GM12878 (cell line): ENCODE measurements around the gene SQOR. TPM values are rescaled to one million over a fixed set of nuclear protein-coding genes. Genes with fewer than 3 reads are reported as not detected.

ENCODE experiments used
- ATAC-seq: fragments of 200-7000 bp; cut with Tn5 transposase; 3 replicates; pipeline ENCODE4 v1.9.1; 2020; ENCODE audit warnings: mild to moderate bottlenecking, moderate library complexity
- BruUV-seq: library from RNA; stranded (reverse); fragments of 400-500 nt; replicated peaks from 2 replicates; lab custom pipeline; 2021; lab: Mats Ljungman, UMichigan
- CTCF ChIA-PET: fragments of 300-600 bp; sonication (Branson Sonifier 250); formaldehyde crosslinking; extraction: SDS; loops from one replicate; lab custom pipeline; 2021; ENCODE audit warnings: inconsistent platforms; lab: Yijun Ruan, JAX
- POLR2A ChIA-PET: fragments of 350-600 bp; formaldehyde crosslinking; extraction: SDS; loops from one replicate; lab custom pipeline; 2021; ENCODE audit warnings: inconsistent platforms; lab: Charles Lee
- RAD21 ChIA-PET: fragments of 300-600 bp; sonication (Branson Sonifier 250); formaldehyde crosslinking; loops from one replicate; lab custom pipeline; 2023; ENCODE audit warnings: antibody characterized with exemption; ENCODE audit not compliant: unreplicated experiment; lab: Charles Lee
- SMC1A ChIA-PET: fragments of 300-600 bp; sonication (Branson Sonifier 250); formaldehyde crosslinking; loops from one replicate; lab custom pipeline; 2023; ENCODE audit not compliant: unreplicated experiment, uncharacterized antibody; lab: Charles Lee
- DNase-seq: peaks from one replicate; pipeline ENCODE4 v3.0.0-alpha.2; 2011; ENCODE audit warnings: low read depth, low spot score
- FAIRE-seq: peaks from 3 replicates; lab custom pipeline; 2011; peaks lifted over from hg19 to GRCh38; lab: Jason Lieb, UNC
- H2AFZ ChIP-seq: 2 replicates; pipeline ENCODE4 v1.6.0; 2011; ENCODE audit warnings: low read depth, low read length, control low read depth; ENCODE audit not compliant: control insufficient read depth
- H3K27ac ChIP-seq: 2 replicates; pipeline ENCODE4 v1.5.1; 2011; ENCODE audit warnings: control low read depth; ENCODE audit not compliant: control insufficient read depth, insufficient read depth
- H3K27me3 ChIP-seq, 2 experiments: replicated peaks in 1 of 2; 2 replicates each; pipeline versions ENCODE4 v1.6.0 to v1.6.1; 2011; ENCODE audit warnings: low read length in 1 of 2; ENCODE audit not compliant: control insufficient read depth in 2 of 2, insufficient read depth in 2 of 2
- H3K36me3 ChIP-seq, 2 experiments: 2 replicates each; pipeline ENCODE4 v1.5.1; 2011; ENCODE audit warnings: low read length in 1 of 2; ENCODE audit not compliant: control insufficient read depth in 2 of 2, insufficient read depth in 2 of 2
- H3K4me1 ChIP-seq: 2 replicates; pipeline ENCODE4 v1.6.1; 2011; ENCODE audit warnings: mild to moderate bottlenecking, low read length, moderate library complexity, mixed read lengths; ENCODE audit not compliant: control insufficient read depth, insufficient read depth
- H3K4me2 ChIP-seq: 2 replicates; pipeline ENCODE4 v1.6.0; 2011; ENCODE audit warnings: control low read depth; ENCODE audit not compliant: control insufficient read depth, insufficient read depth
- H3K4me3 ChIP-seq: fragments of 200-600 bp; sonication (generic); 2 replicates; pipeline ENCODE4 v1.5.1; 2016
- H3K79me2 ChIP-seq: 2 replicates; pipeline ENCODE4 v1.6.0; 2011; ENCODE audit warnings: low read length; ENCODE audit not compliant: control insufficient read depth, insufficient read depth
- H3K9ac ChIP-seq: 2 replicates; pipeline ENCODE4 v1.8.0; 2011; ENCODE audit warnings: low read length, control low read depth, mixed read lengths; ENCODE audit not compliant: control insufficient read depth, insufficient read depth
- H3K9me3 ChIP-seq: replicated peaks from 3 replicates; pipeline ENCODE4 v1.5.1; 2011; ENCODE audit warnings: mild to moderate bottlenecking, low read length; ENCODE audit not compliant: control insufficient read depth, insufficient read depth
- H4K20me1 ChIP-seq: 2 replicates; pipeline ENCODE4 v1.6.0; 2011; ENCODE audit not compliant: control insufficient read depth, insufficient read depth
- BACH1 ChIP-seq: fragments of 450-650 bp; IDR thresholded peaks from 2 replicates; pipeline ENCODE4 v1.6.1; 2017; ENCODE audit warnings: mild to moderate bottlenecking, borderline replicate concordance
- CBFB ChIP-seq: IDR thresholded peaks from 2 replicates; pipeline ENCODE4 v1.6.1; 2016; ENCODE audit warnings: antibody characterized with exemption, low read depth
- JUNB ChIP-seq: IDR thresholded peaks from 2 replicates; pipeline ENCODE4 v1.6.1; 2016; ENCODE audit warnings: antibody characterized with exemption, mild to moderate bottlenecking
- MYB ChIP-seq: fragments of 150-350 bp; IDR thresholded peaks from 2 replicates; pipeline ENCODE4 v1.6.1; 2014; ENCODE audit warnings: mild to moderate bottlenecking, low read depth, low read length, borderline replicate concordance
- NFIC ChIP-seq: IDR thresholded peaks from 2 replicates; pipeline ENCODE4 v1.6.1; 2012; ENCODE audit warnings: low read depth, mild to moderate bottlenecking, inconsistent platforms, low read length, moderate library complexity
- NR2C2 ChIP-seq: IDR thresholded peaks from 2 replicates; pipeline ENCODE4 v1.6.1; 2011; ENCODE audit warnings: borderline replicate concordance, low read depth; ENCODE audit not compliant: control insufficient read depth, insufficient read length
- PML ChIP-seq: IDR thresholded peaks from 2 replicates; pipeline ENCODE4 v1.6.1; 2012; ENCODE audit warnings: low read length, inconsistent platforms
- POLR2AphosphoS2 ChIP-seq: IDR thresholded peaks from 2 replicates; pipeline ENCODE4 v1.6.1; 2011; ENCODE audit warnings: low read depth, mild to moderate bottlenecking, low read length, improper control_type of control experiment, moderate library complexity
- RELA ChIP-seq: fragments of 450-650 bp; IDR thresholded peaks from 2 replicates; pipeline ENCODE4 v1.8.0; 2014; ENCODE audit warnings: borderline replicate concordance; ENCODE audit not compliant: partially characterized antibody
- RUNX3 ChIP-seq: IDR thresholded peaks from 2 replicates; pipeline ENCODE4 v1.6.1; 2012; ENCODE audit warnings: low read length, inconsistent platforms
- STAT3 ChIP-seq: IDR thresholded peaks from 2 replicates; pipeline ENCODE4 v1.6.1; 2011; ENCODE audit warnings: low read depth, low read length, improper control_type of control experiment
- TAF1 ChIP-seq: IDR thresholded peaks from 2 replicates; pipeline ENCODE4 v1.6.1; 2011; ENCODE audit warnings: mild to moderate bottlenecking, low read depth, low read length, borderline replicate concordance
- YY1 ChIP-seq: IDR thresholded peaks from 2 replicates; pipeline ENCODE4 v1.6.1; 2011; ENCODE audit warnings: low read depth, mild to moderate bottlenecking, low read length
- ZNF384 ChIP-seq: IDR thresholded peaks from 2 replicates; pipeline ENCODE4 v1.6.1; 2012; ENCODE audit warnings: low read depth, mild to moderate bottlenecking, low read length, improper control_type of control experiment, borderline replicate concordance
- WGBS: methylation state at CpG from one replicate; pipeline ENCODE4 v1.1.6; 2016; ENCODE audit warnings: low lambda C conversion rate; ENCODE audit not compliant: insufficient replicate concordance, insufficient coverage; ENCODE audit errors: missing lambda C conversion rate; 5-methylcytosine and 5-hydroxymethylcytosine counted together
- in situ Hi-C: fragments of 300-500 bp; cut with MboI; formaldehyde crosslinking; loops from 9 replicates; pipeline ENCODE4 v1.14.3; 2018; ENCODE audit warnings: mixed read lengths
- intact Hi-C: fragments of 100-400 bp; cut with micrococcal nuclease; formaldehyde crosslinking; loops from one replicate; pipeline ENCODE4 v1.14.2; 2022; ENCODE audit not compliant: unreplicated experiment
- polyA plus RNA-seq, 11 experiments: library from polyadenylated mRNA; depleted of rRNA in 4 of 11; unstranded in 6 of 11; stranded (reverse) in 5 of 11; fragments of >200 nt; fragmentation: Nextera tagmentation in 4 of 11; fragmentation: Illumina TruSeq in 1 of 11; extraction: Ambion mirVana in 4 of 11; extraction: Trizol in 1 of 11; gene quantifications; 1 replicate in 1 of 11; 2 replicates in 10 of 11; pipeline versions ENCODE4 v1.2.1 to v1.2.3, GENCODE V29; 2011 to 2016; ENCODE audit warnings: inconsistent platforms in 2 of 11, missing spikeins in 2 of 11, low read depth in 1 of 11
- total RNA-seq, 4 experiments: library from RNA; depleted of rRNA in 3 of 4; stranded (reverse); fragments of >200 nt in 3 of 4; fragmentation: Illumina TruSeq in 1 of 4; extraction: Trizol in 1 of 4; gene quantifications; 2 replicates each; pipeline versions ENCODE4 v1.2.1 to v1.2.3, GENCODE V29; 2013 to 2021
- TF ChIP-seq, protein P1 (sequence below): fragments of 450-650 bp; conservative IDR thresholded peaks from 2 replicates; pipeline ENCODE4 v1.6.1; 2017; ENCODE audit warnings: mild to moderate bottlenecking, moderate library complexity
- TF ChIP-seq, protein P2 (sequence below): fragments of 450-650 bp; IDR thresholded peaks from 2 replicates; pipeline ENCODE4 v1.6.1; 2017; ENCODE audit warnings: antibody characterized with exemption, mild to moderate bottlenecking, moderate library complexity
- TF ChIP-seq, protein P3 (sequence below): IDR thresholded peaks from 2 replicates; pipeline ENCODE4 v1.6.1; 2012; ENCODE audit warnings: low read depth, low read length, improper control_type of control experiment
- TF ChIP-seq, protein P4 (sequence below): fragments of 450-650 bp; IDR thresholded peaks from 2 replicates; pipeline ENCODE4 v1.6.1; 2017; ENCODE audit warnings: borderline replicate concordance

SQOR gene
- total and polyA plus RNA-seq, 10 of the 15 experiments (the other 5 are each of a cell fraction or from before 2014, with no cell fraction given): 14.5 to 74.7 (median 44.2) TPM

DNA sequence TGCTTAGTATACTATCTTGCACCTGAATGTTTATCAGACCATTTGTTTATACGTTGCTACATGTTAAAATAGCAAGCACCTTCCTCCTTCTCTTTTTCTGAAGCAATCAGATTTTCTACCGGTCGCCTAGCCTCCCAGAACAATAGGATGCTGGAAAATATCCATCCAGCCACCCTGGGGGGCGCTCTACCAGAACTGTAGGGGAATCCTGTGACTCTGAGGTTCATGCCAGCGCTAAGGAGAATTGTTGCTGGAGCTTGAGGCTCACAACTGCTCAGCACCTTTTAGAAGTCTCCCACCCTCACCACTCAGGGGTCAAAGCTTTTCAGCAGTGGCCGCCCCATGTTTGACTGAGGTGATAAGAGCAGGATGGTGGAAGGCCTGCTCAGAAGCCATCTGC lies 27.5 kb downstream of the SQOR start (continued):
- TF ChIP-seq, protein P1, sequence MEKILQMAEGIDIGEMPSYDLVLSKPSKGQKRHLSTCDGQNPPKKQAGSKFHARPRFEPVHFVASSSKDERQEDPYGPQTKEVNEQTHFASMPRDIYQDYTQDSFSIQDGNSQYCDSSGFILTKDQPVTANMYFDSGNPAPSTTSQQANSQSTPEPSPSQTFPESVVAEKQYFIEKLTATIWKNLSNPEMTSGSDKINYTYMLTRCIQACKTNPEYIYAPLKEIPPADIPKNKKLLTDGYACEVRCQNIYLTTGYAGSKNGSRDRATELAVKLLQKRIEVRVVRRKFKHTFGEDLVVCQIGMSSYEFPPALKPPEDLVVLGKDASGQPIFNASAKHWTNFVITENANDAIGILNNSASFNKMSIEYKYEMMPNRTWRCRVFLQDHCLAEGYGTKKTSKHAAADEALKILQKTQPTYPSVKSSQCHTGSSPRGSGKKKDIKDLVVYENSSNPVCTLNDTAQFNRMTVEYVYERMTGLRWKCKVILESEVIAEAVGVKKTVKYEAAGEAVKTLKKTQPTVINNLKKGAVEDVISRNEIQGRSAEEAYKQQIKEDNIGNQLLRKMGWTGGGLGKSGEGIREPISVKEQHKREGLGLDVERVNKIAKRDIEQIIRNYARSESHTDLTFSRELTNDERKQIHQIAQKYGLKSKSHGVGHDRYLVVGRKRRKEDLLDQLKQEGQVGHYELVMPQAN: no peak
- TF ChIP-seq NR2C2: no peak

DNA sequence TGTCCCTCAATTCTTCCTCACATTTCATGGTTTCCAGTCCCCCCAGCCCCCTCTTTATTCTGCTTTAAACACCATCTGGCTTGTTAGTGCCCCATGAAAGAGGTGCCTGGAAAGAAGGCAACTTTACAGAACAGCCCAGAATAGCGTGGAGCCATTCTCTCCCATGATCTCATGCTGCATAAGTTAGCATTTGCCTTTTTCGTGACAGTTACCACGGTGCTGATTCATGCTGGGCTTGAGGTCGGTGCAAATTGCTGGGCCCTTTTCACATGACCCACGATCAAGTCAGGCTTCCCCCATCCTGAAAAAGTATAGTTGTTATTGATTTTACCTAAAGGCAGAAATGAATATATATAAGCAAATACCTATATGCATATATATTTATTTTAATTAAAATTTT lies 29.6 kb downstream of the SQOR start:
- 56% methylated on average over 5 of the region's 5 CpGs for WGBS
- SMC1A ChIA-PET: no interaction called here
- DNase-seq: no peak
- TF ChIP-seq CBFB (no peak), ZNF384 (no peak), MYB (no peak), BACH1 (no peak), RUNX3 (no peak), PML (no peak), JUNB (no peak), POLR2AphosphoS2 (no peak), YY1 (no peak), NR2C2 (no peak), STAT3 (no peak), RELA (no peak), NFIC (no peak), TAF1 (no peak)
- TF ChIP-seq, protein P2, sequence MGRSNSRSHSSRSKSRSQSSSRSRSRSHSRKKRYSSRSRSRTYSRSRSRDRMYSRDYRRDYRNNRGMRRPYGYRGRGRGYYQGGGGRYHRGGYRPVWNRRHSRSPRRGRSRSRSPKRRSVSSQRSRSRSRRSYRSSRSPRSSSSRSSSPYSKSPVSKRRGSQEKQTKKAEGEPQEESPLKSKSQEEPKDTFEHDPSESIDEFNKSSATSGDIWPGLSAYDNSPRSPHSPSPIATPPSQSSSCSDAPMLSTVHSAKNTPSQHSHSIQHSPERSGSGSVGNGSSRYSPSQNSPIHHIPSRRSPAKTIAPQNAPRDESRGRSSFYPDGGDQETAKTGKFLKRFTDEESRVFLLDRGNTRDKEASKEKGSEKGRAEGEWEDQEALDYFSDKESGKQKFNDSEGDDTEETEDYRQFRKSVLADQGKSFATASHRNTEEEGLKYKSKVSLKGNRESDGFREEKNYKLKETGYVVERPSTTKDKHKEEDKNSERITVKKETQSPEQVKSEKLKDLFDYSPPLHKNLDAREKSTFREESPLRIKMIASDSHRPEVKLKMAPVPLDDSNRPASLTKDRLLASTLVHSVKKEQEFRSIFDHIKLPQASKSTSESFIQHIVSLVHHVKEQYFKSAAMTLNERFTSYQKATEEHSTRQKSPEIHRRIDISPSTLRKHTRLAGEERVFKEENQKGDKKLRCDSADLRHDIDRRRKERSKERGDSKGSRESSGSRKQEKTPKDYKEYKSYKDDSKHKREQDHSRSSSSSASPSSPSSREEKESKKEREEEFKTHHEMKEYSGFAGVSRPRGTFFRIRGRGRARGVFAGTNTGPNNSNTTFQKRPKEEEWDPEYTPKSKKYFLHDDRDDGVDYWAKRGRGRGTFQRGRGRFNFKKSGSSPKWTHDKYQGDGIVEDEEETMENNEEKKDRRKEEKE: no peak
- TF ChIP-seq, protein P3, sequence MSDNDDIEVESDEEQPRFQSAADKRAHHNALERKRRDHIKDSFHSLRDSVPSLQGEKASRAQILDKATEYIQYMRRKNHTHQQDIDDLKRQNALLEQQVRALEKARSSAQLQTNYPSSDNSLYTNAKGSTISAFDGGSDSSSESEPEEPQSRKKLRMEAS: no peak
- TF ChIP-seq, protein P4, sequence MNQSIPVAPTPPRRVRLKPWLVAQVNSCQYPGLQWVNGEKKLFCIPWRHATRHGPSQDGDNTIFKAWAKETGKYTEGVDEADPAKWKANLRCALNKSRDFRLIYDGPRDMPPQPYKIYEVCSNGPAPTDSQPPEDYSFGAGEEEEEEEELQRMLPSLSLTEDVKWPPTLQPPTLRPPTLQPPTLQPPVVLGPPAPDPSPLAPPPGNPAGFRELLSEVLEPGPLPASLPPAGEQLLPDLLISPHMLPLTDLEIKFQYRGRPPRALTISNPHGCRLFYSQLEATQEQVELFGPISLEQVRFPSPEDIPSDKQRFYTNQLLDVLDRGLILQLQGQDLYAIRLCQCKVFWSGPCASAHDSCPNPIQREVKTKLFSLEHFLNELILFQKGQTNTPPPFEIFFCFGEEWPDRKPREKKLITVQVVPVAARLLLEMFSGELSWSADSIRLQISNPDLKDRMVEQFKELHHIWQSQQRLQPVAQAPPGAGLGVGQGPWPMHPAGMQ: no peak

More for the DNA sequence above, 29.6 kb downstream of the SQOR start:
- intact Hi-C loops: no loop called here
- Histone ChIP-seq H4K20me1 (no peaks in the 10 kb centered on the region), H3K79me2 (no peaks in the 10 kb centered on the region), H3K9me3 (no peaks in the 10 kb centered on the region), H2AFZ (no peak overlapping the region), H3K4me1 (no peaks in the 10 kb centered on the region), H3K27me3 (no peaks in the 10 kb centered on the region), H3K27ac (no peak overlapping the region), H3K4me2 (no peak overlapping the region), H3K36me3 (peaks cover 2% of the 10 kb centered on the region in 2 experiments; a peak in 3 of 4 replicates), H3K9ac (no peak overlapping the region), H3K4me3 (no peak overlapping the region)
- in situ Hi-C loops: no loop called here
- no TSS peak for BruUV-seq
- FAIRE-seq (no peak), ATAC-seq (no peak)
- RAD21 ChIA-PET: no interaction called here
- POLR2A ChIA-PET: no interaction called here
- CTCF ChIA-PET: interaction anchor here (1.2 kb wide), 1 partner anchor 10 kb away, joined by 3 read pairs; no protein-coding TSS in a partner anchor
